ENCODE data around the gene ZNF423.

ZNF423 gene

GRCh38 chr16:49833085-49833484 is 22.8 kb downstream of the ZNF423 start:
- TF ChIP-seq CTCF (IDR thresholded peaks at IDR 0.05; ENCODE audit: insufficient read depth, missing control alignments), result no peak
- FAIRE-seq, result no peak
- DNase-seq (ENCODE audit: insufficient read length, low spot score), result no peak

- no peak for FAIRE-seq
- no peak for TF ChIP-seq CTCF (IDR thresholded peaks at IDR 0.05; ENCODE audit: insufficient read depth, missing control alignments)
- DNase-seq (ENCODE audit: insufficient read length, low spot score), result no peak
These were observed 23.7 kb downstream of the ZNF423 start for GRCh38 chr16:49832177-49832576.

- FAIRE-seq (no peak), DNase-seq (ENCODE audit: insufficient read length, low spot score) (no peak)
- no peak for TF ChIP-seq CTCF (IDR thresholded peaks at IDR 0.05; ENCODE audit: insufficient read depth, missing control alignments)
These were observed 25.0 kb downstream of the ZNF423 start for GRCh38 chr16:49830873-49831272.

GRCh38 chr16:49828533-49829267 is 27.2 kb downstream of the ZNF423 start:
- no peak for FAIRE-seq

GRCh38 chr16:49827805-49828438 is 28.0 kb downstream of the ZNF423 start:
- DNase-seq (ENCODE audit: insufficient read length, low spot score), result no peak
- no peak for FAIRE-seq
- no peak for TF ChIP-seq CTCF (IDR thresholded peaks at IDR 0.05; ENCODE audit: insufficient read depth, missing control alignments)

More at GRCh38 chr16:49828533-49829267, 27.2 kb downstream of the ZNF423 start:
- DNase-seq (ENCODE audit: insufficient read length, low spot score), result no peak
- TF ChIP-seq CTCF (IDR thresholded peaks at IDR 0.05; ENCODE audit: insufficient read depth, missing control alignments), result no peak

GRCh38 chr16:49826515-49826914 is 29.4 kb downstream of the ZNF423 start:
- FAIRE-seq, result no peak
- no peak for TF ChIP-seq CTCF (IDR thresholded peaks at IDR 0.05; ENCODE audit: insufficient read depth, missing control alignments)
- no peak for DNase-seq (ENCODE audit: insufficient read length, low spot score)

GRCh38 chr16:49825041-49825440 is 30.9 kb downstream of the ZNF423 start:
- no peak for TF ChIP-seq CTCF (IDR thresholded peaks at IDR 0.05; ENCODE audit: insufficient read depth, missing control alignments)
- FAIRE-seq (no peak), DNase-seq (ENCODE audit: insufficient read length, low spot score) (no peak)
